GM12875 (cell line): ENCODE measurements around the gene OR6C4.
"Not testable (repeated sequence)": the region's sequence is repeated elsewhere in the genome, so short reads cannot be mapped to it uniquely, and the experiment has no call there.

ENCODE experiments used
- H3K4me3 ChIP-seq: one replicate; pipeline ENCODE4 v1.5.1; 2011; ENCODE audit warnings: low read depth, low read length, control low read depth
- TF ChIP-seq, protein P1 (sequence below): IDR thresholded peaks from 2 replicates; pipeline ENCODE4 v1.5.1; 2011; ENCODE audit warnings: low read depth, mild to moderate bottlenecking, control low read depth, inconsistent platforms, low read length, moderate library complexity, borderline replicate concordance; ENCODE audit not compliant: insufficient read depth

The OR6C4 gene

GRCh38 chr12:55572168-55572567 lies 22.8 kb downstream of the OR6C4 start, which contains the start of gene OR2AP1:
TSS of gene OR2AP1 (plus strand) at chr12:55572468. CDS start at chr12:55574415, 1,947 bp downstream.
- TF ChIP-seq, protein P1, sequence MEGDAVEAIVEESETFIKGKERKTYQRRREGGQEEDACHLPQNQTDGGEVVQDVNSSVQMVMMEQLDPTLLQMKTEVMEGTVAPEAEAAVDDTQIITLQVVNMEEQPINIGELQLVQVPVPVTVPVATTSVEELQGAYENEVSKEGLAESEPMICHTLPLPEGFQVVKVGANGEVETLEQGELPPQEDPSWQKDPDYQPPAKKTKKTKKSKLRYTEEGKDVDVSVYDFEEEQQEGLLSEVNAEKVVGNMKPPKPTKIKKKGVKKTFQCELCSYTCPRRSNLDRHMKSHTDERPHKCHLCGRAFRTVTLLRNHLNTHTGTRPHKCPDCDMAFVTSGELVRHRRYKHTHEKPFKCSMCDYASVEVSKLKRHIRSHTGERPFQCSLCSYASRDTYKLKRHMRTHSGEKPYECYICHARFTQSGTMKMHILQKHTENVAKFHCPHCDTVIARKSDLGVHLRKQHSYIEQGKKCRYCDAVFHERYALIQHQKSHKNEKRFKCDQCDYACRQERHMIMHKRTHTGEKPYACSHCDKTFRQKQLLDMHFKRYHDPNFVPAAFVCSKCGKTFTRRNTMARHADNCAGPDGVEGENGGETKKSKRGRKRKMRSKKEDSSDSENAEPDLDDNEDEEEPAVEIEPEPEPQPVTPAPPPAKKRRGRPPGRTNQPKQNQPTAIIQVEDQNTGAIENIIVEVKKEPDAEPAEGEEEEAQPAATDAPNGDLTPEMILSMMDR = no peak
- no peak within 1 kb of the TSS for H3K4me3 ChIP-seq

- TF ChIP-seq, protein P1 = no peak
- H3K4me3 ChIP-seq = no peak overlapping the region
Observed at GRCh38 chr12:55582066-55582465, 32.7 kb downstream of the OR6C4 start.

DNA sequence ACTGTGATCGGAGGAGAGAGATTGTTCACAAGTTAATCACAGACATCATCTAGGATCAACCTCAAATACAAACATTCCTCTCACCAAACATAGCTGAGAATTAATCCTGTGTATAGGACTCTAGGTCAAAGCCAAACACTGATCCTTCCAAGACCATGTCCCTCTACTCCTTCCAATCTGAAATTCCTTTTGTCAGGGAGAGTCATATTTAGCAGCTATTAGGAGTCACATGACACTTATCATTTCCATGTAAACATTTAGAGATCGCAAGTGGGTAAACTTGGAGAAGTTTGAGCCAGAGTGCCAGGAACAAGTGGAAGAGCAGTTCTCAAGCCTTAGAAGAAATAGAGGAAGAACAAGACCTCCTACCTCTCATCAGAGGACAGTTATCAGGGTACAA lies 36.4 kb downstream of the OR6C4 start:
- TF ChIP-seq, protein P1 = no peak
- H3K4me3 ChIP-seq = no peak overlapping the region

- not testable (repeated sequence) for H3K4me3 ChIP-seq
Observed at GRCh38 chr12:55590152-55590551, 40.8 kb downstream of the OR6C4 start.
